Vagina (tissue), 2 donors: ENCODE data around the gene RPL37A. TPM values are rescaled to one million over a fixed set of nuclear protein-coding genes. Genes with fewer than 3 reads are reported as not detected.
"Not testable (repeated sequence)": the region's sequence is repeated elsewhere in the genome, so short reads cannot be mapped to it uniquely, and the experiment has no call there.

Experiments
- DNase-seq, 2 donors: peaks; one replicate each; pipeline ENCODE4 v3.0.0-alpha.2; 2017; ENCODE audit errors: extremely low spot score in 2 of 2
- H3K27ac ChIP-seq: fragments of 200-600 bp; sonication (generic); one replicate; pipeline ENCODE4 v1.5.1; 2019
- H3K27me3 ChIP-seq: fragments of 200-600 bp; sonication (generic); one replicate; pipeline ENCODE4 v1.5.1; 2019
- H3K36me3 ChIP-seq, 2 donors: fragments of 200-600 bp; sonication (generic); one replicate each; pipeline ENCODE4 v1.5.1; 2017 to 2019
- H3K4me1 ChIP-seq: fragments of 200-600 bp; sonication (generic); one replicate; pipeline ENCODE4 v1.5.1; 2019
- H3K4me3 ChIP-seq, 2 donors: fragments of 200-600 bp; sonication (generic); 1 replicate in 1 of 2; 2 replicates in 1 of 2; pipeline ENCODE4 v1.5.1; 2016 to 2019
- H3K9me3 ChIP-seq: fragments of 200-600 bp; sonication (generic); one replicate; pipeline ENCODE4 v1.5.1; 2019
- POLR2A ChIP-seq, 2 donors: fragments of 450-650 bp; IDR thresholded peaks; one replicate each; pipeline ENCODE4 v1.6.1; 2017; ENCODE audit warnings: antibody characterized with exemption in 2 of 2, mild to moderate bottlenecking in 2 of 2, moderate library complexity in 2 of 2
- POLR2AphosphoS5 ChIP-seq, 2 donors: sonication (generic); formaldehyde crosslinking; IDR thresholded peaks; one replicate each; pipeline ENCODE4 v1.9.0; 2017; ENCODE audit warnings: antibody characterized with exemption in 2 of 2, mild to moderate bottlenecking in 2 of 2, low read depth in 1 of 2; ENCODE audit not compliant: insufficient read depth in 1 of 2
- intact Hi-C: fragments of 100-400 bp; cut with DNase I; formaldehyde crosslinking; loops from one replicate; pipeline ENCODE4 v1.15.1; 2023
- total RNA-seq: library from RNA; depleted of rRNA; stranded (reverse); fragments of >200 nt; gene quantifications from one replicate; pipeline ENCODE4 v1.2.3, GENCODE V29; 2016
- TF ChIP-seq, protein P1 (sequence below), 3 experiments: fragments of 450-650 bp in 2 of 3; fragments of 200-600 bp in 1 of 3; sonication (generic) in 1 of 3; IDR thresholded peaks; one replicate each; pipeline ENCODE4 v1.5.1; 2017 to 2019; ENCODE audit warnings: antibody characterized with exemption in 3 of 3, mild to moderate bottlenecking in 2 of 3, moderate library complexity in 2 of 3

The RPL37A gene
- total RNA-seq, 1 donor from 2014 or later: 1,089 TPM

- Histone ChIP-seq H3K27ac (no peak overlapping the region), H3K4me1 (no peaks in the 10 kb centered on the region), H3K27me3 (no peaks in the 10 kb centered on the region), H3K36me3 (peaks cover 0 to 13% of the 10 kb centered on the region in 2 donors), H3K4me3 (no peak overlapping the region), H3K9me3 (no peaks in the 10 kb centered on the region)
- no peak for DNase-seq
- intact Hi-C loops: no loop called here
- TF ChIP-seq POLR2A (IDR thresholded peaks at IDR 0.05): no peak
- TF ChIP-seq, protein P1, sequence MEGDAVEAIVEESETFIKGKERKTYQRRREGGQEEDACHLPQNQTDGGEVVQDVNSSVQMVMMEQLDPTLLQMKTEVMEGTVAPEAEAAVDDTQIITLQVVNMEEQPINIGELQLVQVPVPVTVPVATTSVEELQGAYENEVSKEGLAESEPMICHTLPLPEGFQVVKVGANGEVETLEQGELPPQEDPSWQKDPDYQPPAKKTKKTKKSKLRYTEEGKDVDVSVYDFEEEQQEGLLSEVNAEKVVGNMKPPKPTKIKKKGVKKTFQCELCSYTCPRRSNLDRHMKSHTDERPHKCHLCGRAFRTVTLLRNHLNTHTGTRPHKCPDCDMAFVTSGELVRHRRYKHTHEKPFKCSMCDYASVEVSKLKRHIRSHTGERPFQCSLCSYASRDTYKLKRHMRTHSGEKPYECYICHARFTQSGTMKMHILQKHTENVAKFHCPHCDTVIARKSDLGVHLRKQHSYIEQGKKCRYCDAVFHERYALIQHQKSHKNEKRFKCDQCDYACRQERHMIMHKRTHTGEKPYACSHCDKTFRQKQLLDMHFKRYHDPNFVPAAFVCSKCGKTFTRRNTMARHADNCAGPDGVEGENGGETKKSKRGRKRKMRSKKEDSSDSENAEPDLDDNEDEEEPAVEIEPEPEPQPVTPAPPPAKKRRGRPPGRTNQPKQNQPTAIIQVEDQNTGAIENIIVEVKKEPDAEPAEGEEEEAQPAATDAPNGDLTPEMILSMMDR (IDR thresholded peaks at IDR 0.05): no peak
- no peak for TF ChIP-seq POLR2AphosphoS5 (IDR thresholded peaks at IDR 0.05; ENCODE audit: insufficient read depth in 1 of 2, low read depth in 1 of 2)
Observed at GRCh38 chr2:216508229-216508628, 9.6 kb downstream of the RPL37A start.

DNA sequence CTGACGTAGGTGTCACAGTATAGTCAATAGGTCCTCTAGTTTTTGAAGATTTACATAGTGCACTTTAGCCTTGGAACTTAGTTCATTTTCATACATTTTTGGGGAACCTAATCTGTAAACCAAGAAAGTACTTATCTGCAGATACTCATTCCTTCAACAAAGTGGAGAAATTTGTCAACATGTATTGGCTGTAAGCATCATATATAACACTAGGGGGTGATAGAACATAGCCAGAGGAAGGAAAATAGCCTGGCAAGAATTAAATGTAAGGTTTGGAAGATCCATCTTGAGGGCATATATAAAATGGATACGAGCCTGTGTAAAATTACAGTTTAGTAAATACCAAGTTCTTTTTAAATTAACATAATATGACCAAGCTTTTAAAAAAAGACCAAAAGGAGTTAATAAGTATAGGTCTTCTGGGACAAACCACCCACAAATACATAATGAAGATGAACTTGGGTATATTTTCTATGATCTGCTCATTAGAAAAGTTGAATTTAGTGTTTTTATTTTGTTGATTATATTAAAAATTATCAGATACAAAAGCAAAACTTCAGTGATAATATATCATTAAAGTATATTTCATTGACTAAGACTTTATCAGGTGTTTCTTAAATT lies 18.2 kb downstream of the RPL37A start:
- no peaks in the 10 kb centered on the region for H3K9me3 ChIP-seq
- no peaks in the 10 kb centered on the region for H3K36me3 ChIP-seq
- no peak overlapping the region for H3K4me3 ChIP-seq
- peak in 1 of 2 donors; percentile 18 for TF ChIP-seq POLR2AphosphoS5 (IDR thresholded peaks at IDR 0.05; ENCODE audit: insufficient read depth in 1 of 2, low read depth in 1 of 2)
- TF ChIP-seq, protein P1 (IDR thresholded peaks at IDR 0.05): peak; percentile 13 to 75 (median 64)
- TF ChIP-seq POLR2A (IDR thresholded peaks at IDR 0.05): no peak
- no peak overlapping the region for H3K27ac ChIP-seq
- H3K27me3 ChIP-seq: no peaks in the 10 kb centered on the region
- intact Hi-C loops: no loop called here
- DNase-seq: no peak
- no peaks in the 10 kb centered on the region for H3K4me1 ChIP-seq

DNA sequence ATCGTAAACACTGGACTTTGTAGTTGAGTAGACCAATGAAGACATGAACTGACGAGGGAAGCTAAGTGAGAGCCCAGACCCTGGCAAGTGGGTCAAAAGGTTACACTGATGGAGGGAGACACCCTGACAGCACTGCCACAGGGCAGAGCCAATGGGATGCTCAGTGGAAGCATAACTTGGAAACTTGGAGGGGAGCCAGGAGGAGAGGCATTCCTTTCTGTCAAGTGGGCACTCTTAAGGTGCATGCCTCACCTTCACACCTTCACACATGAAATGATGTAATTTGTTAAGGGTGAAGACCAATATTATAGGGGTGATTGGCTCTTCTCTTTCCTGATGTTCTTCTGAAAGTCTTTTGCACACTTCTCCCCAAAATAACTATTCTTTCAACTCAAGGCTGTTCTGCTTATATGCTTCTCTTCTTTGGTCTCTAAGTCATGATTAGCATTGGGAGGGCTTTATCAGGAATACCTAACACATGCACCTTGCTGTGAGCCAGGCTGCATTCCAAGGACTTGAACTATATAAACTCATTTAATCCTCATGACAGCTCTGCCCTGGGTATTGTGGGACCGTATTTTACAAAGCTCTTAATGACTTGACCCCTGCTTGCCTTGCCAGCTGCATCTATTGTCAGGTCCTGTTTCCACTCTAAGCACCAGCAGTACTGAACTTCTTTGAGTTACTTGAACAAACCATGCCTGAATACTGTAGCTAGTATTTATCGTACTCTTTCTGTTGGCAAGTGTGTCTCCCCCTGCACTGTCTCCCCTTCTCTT lies 19.0 kb downstream of the RPL37A start:
- Histone ChIP-seq H3K9me3 (no peaks in the 10 kb centered on the region), H3K4me3 (no peak overlapping the region), H3K36me3 (no peaks in the 10 kb centered on the region), H3K4me1 (no peaks in the 10 kb centered on the region), H3K27me3 (no peaks in the 10 kb centered on the region), H3K27ac (no peak overlapping the region)
- TF ChIP-seq, protein P1 (IDR thresholded peaks at IDR 0.05): no peak
- TF ChIP-seq POLR2A (IDR thresholded peaks at IDR 0.05) (no peak), POLR2AphosphoS5 (IDR thresholded peaks at IDR 0.05; ENCODE audit: insufficient read depth in 1 of 2, low read depth in 1 of 2) (no peak)
- DNase-seq: no peak
- intact Hi-C loops: loop anchor here (2.0 kb wide), 1 partner anchor 149 kb away; no protein-coding TSS in a partner anchor

GRCh38 chr2:216518566-216519119 lies 20.0 kb downstream of the RPL37A start:
- not testable (repeated sequence) for H3K36me3 ChIP-seq, H3K4me3 ChIP-seq, H3K9me3 ChIP-seq, H3K27ac ChIP-seq, H3K4me1 ChIP-seq, H3K27me3 ChIP-seq, DNase-seq
- intact Hi-C loops: loop anchor here (2.0 kb wide), 1 partner anchor 148 kb away; no protein-coding TSS in a partner anchor

DNA sequence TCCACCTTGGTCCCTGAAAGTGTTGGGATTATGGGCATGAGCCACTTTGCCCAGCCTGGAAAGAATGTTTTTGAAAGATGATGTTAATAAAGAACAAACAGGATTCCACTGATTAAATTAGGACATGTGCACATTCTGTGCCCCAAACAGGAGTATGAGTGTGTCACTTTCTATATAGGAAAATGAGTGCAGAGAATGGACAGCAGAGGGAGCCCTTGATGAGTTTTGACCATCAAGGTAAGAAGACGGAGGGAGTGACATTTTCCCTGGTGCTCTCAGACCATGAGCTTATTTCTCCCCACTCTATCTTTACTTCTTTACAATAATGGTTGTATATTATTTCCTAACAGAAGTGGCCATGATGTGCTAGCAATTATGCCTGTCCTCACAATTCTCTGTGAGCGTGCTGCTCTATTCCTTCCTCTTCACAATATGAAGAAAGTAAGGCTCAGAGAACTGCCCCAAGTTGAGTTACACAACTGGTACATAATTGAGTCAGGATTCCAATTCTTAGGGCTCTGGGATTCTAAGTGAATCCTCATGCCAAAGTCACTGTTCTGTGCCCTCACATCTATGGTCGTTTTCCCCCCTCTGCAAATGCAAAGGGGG lies 20.6 kb downstream of the RPL37A start:
- intact Hi-C loops: loop anchor here (2.0 kb wide), 1 partner anchor 148 kb away; no protein-coding TSS in a partner anchor
- no peak for TF ChIP-seq POLR2A (IDR thresholded peaks at IDR 0.05)
- TF ChIP-seq, protein P1 (IDR thresholded peaks at IDR 0.05): peak in 2 of 3 experiments; percentile 64 to 80
- no peaks in the 10 kb centered on the region for H3K4me1 ChIP-seq
- H3K27ac ChIP-seq: no peak overlapping the region
- H3K36me3 ChIP-seq: no peaks in the 10 kb centered on the region
- H3K27me3 ChIP-seq: no peaks in the 10 kb centered on the region
- no peak overlapping the region for H3K4me3 ChIP-seq
- no peak for DNase-seq
- no peaks in the 10 kb centered on the region for H3K9me3 ChIP-seq
